NT2/D1 (cell line): ENCODE measurements around the gene HOTAIR.

ENCODE experiments used
- DNase-seq: peaks from one replicate; pipeline ENCODE4 v3.0.0-alpha.2; 2011; ENCODE audit warnings: low read depth, low spot score
- H3K27me3 ChIP-seq: 2 replicates; pipeline ENCODE4 v1.6.0; 2011; ENCODE audit warnings: mild to moderate bottlenecking; ENCODE audit not compliant: insufficient read length, insufficient read depth
- H3K36me3 ChIP-seq: 2 replicates; pipeline ENCODE4 v1.6.1; 2011; ENCODE audit warnings: mild to moderate bottlenecking, low read length, mixed read lengths; ENCODE audit not compliant: insufficient read depth, insufficient read length
- H3K4me1 ChIP-seq: 2 replicates; pipeline ENCODE4 v1.5.1; 2011; ENCODE audit not compliant: insufficient read depth, insufficient read length
- H3K4me3 ChIP-seq: 2 replicates; pipeline ENCODE4 v1.5.1; 2011; ENCODE audit warnings: low read depth; ENCODE audit not compliant: insufficient read length
- H3K9ac ChIP-seq: 2 replicates; pipeline ENCODE4 v1.6.0; 2011; ENCODE audit warnings: low read depth; ENCODE audit not compliant: insufficient read length
- H3K9me3 ChIP-seq: 2 replicates; pipeline ENCODE4 v1.5.1; 2011; ENCODE audit warnings: mild to moderate bottlenecking, low read length; ENCODE audit not compliant: insufficient read depth
- SUZ12 ChIP-seq: IDR thresholded peaks from 2 replicates; pipeline ENCODE4 v1.6.1; 2011; ENCODE audit not compliant: insufficient read length, insufficient read depth; ENCODE audit errors: extremely low read depth
- YY1 ChIP-seq: IDR thresholded peaks from 2 replicates; pipeline ENCODE4 v1.6.1; 2011; ENCODE audit not compliant: insufficient read length, insufficient read depth
- ZNF274 ChIP-seq: IDR thresholded peaks from 2 replicates; pipeline ENCODE4 v1.6.1; 2011; ENCODE audit warnings: mild to moderate bottlenecking, low read depth, low read length

Gene HOTAIR

GRCh38 chr12:53995378-53996239 lies 20.9 kb upstream of the HOTAIR start:
- peaks cover 26% of the 10 kb centered on the region for H3K4me1 ChIP-seq
- H3K27me3 ChIP-seq: peaks cover 100% of the 10 kb centered on the region
- TF ChIP-seq YY1: no peak
- no peak for TF ChIP-seq ZNF274
- no peak for TF ChIP-seq SUZ12
- no peaks in the 10 kb centered on the region for H3K9me3 ChIP-seq
- no peaks in the 10 kb centered on the region for H3K36me3 ChIP-seq
- H3K9ac ChIP-seq: peak overlapping the region; percentile 18
- H3K4me3 ChIP-seq: peak overlapping the region; percentile 9
- no peak for DNase-seq

GRCh38 chr12:53995002-53995377 lies 20.2 kb upstream of the HOTAIR start:
- no peak for DNase-seq
- Histone ChIP-seq H3K9ac (peak overlapping the region; percentile 3), H3K27me3 (peaks cover 100% of the 10 kb centered on the region), H3K4me3 (no peak overlapping the region), H3K9me3 (no peaks in the 10 kb centered on the region), H3K36me3 (no peaks in the 10 kb centered on the region), H3K4me1 (peaks cover 22% of the 10 kb centered on the region)
- TF ChIP-seq YY1: no peak
- no peak for TF ChIP-seq SUZ12
- TF ChIP-seq ZNF274: no peak

- TF ChIP-seq ZNF274 (no peak), YY1 (no peak), SUZ12 (peak; percentile 96)
- peaks cover 21% of the 10 kb centered on the region for H3K4me1 ChIP-seq
- no peaks in the 10 kb centered on the region for H3K36me3 ChIP-seq
- H3K4me3 ChIP-seq: no peak overlapping the region
- no peaks in the 10 kb centered on the region for H3K9me3 ChIP-seq
- H3K9ac ChIP-seq: peak overlapping the region; percentile 3
- no peak for DNase-seq
- peaks cover 100% of the 10 kb centered on the region for H3K27me3 ChIP-seq
These were observed 19.7 kb upstream of the HOTAIR start for GRCh38 chr12:53994264-53995001.

GRCh38 chr12:53994009-53994263 lies 19.2 kb upstream of the HOTAIR start:
- peaks cover 21% of the 10 kb centered on the region for H3K4me1 ChIP-seq
- H3K9ac ChIP-seq: no peak overlapping the region
- TF ChIP-seq SUZ12 (peak; percentile 84), ZNF274 (no peak)
- H3K9me3 ChIP-seq: no peaks in the 10 kb centered on the region
- H3K36me3 ChIP-seq: no peaks in the 10 kb centered on the region
- H3K4me3 ChIP-seq: no peak overlapping the region
- H3K27me3 ChIP-seq: peaks cover 100% of the 10 kb centered on the region
- no peak for DNase-seq

GRCh38 chr12:53993162-53994008 lies 18.6 kb upstream of the HOTAIR start:
- H3K36me3 ChIP-seq: no peaks in the 10 kb centered on the region
- no peak for DNase-seq
- H3K27me3 ChIP-seq: peaks cover 100% of the 10 kb centered on the region
- no peak for TF ChIP-seq SUZ12
- TF ChIP-seq ZNF274: no peak
- no peak for TF ChIP-seq YY1
- no peak overlapping the region for H3K9ac ChIP-seq
- peaks cover 21% of the 10 kb centered on the region for H3K4me1 ChIP-seq
- H3K9me3 ChIP-seq: no peaks in the 10 kb centered on the region
- H3K4me3 ChIP-seq: no peak overlapping the region

- no peaks in the 10 kb centered on the region for H3K9me3 ChIP-seq
- TF ChIP-seq YY1: no peak
- no peak for TF ChIP-seq SUZ12
- no peak for TF ChIP-seq ZNF274
- DNase-seq: no peak
- no peak overlapping the region for H3K9ac ChIP-seq
- H3K4me1 ChIP-seq: peaks cover 16% of the 10 kb centered on the region
- no peaks in the 10 kb centered on the region for H3K36me3 ChIP-seq
- H3K4me3 ChIP-seq: no peak overlapping the region
- H3K27me3 ChIP-seq: peaks cover 100% of the 10 kb centered on the region
These were observed 17.7 kb upstream of the HOTAIR start for GRCh38 chr12:53992377-53992889.

- peak; percentile 87 for TF ChIP-seq SUZ12
- TF ChIP-seq ZNF274: no peak
- peaks cover 100% of the 10 kb centered on the region for H3K27me3 ChIP-seq
- no peak for DNase-seq
- no peak overlapping the region for H3K4me3 ChIP-seq
- no peaks in the 10 kb centered on the region for H3K9me3 ChIP-seq
- no peak overlapping the region for H3K9ac ChIP-seq
- no peaks in the 10 kb centered on the region for H3K36me3 ChIP-seq
- H3K4me1 ChIP-seq: peaks cover 10% of the 10 kb centered on the region
These were observed 16.3 kb upstream of the HOTAIR start for GRCh38 chr12:53991077-53991460.
